ENCODE data around the gene CD47.

DNA sequence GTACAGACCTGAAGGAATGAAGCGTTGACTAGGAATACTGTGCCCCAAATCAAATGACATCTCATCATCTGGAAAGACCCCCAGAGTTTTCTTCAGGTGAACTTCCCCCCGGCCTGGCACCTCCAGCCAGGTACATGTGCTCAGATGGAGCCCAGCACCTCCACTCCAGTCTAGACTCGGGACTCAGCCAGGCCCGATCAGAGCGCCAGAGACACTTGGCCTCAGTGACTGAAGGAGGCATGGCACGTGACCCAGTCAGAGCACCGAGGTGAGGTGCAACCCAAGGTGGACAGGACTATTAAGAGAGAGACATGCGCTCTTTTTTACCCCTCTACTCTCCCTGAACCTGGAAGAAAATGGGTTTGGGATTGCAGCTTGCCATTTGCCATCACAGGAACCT lies 48.5 kb downstream of the CD47 start:
- TF ChIP-seq MTA1 (CRISPR knock-in tag; IDR thresholded peaks at IDR 0.05; ENCODE audit: borderline replicate concordance) (no peak), SMAD3 (CRISPR knock-in tag; IDR thresholded peaks at IDR 0.05) (no peak), EHMT2 (IDR thresholded peaks at IDR 0.05; ENCODE audit: borderline replicate concordance, low read depth, low read length) (no peak), EZH2 (conservative IDR thresholded peaks at IDR 0.05; ENCODE audit: low read depth, low read length) (no peak), HNF4A (CRISPR knock-in tag; IDR thresholded peaks at IDR 0.05) (no peak), KAT8 (CRISPR knock-in tag; IDR thresholded peaks at IDR 0.05) (no peak), POLR2AphosphoS5 (IDR thresholded peaks at IDR 0.05; ENCODE audit: low read depth, low read length) (no peak), POLR2A (IDR thresholded peaks at IDR 0.05; ENCODE audit: insufficient read depth in 1 of 2, low read depth in 2 of 2, low read length in 2 of 2) (no peak), ZNF121 (CRISPR knock-in tag; IDR thresholded peaks at IDR 0.05) (no peak), ZNF333 (CRISPR knock-in tag; IDR thresholded peaks at IDR 0.05; ENCODE audit: borderline replicate concordance) (no peak), BRD4 (CRISPR knock-in tag; IDR thresholded peaks at IDR 0.05) (no peak)
- TF ChIP-seq, protein P1, sequence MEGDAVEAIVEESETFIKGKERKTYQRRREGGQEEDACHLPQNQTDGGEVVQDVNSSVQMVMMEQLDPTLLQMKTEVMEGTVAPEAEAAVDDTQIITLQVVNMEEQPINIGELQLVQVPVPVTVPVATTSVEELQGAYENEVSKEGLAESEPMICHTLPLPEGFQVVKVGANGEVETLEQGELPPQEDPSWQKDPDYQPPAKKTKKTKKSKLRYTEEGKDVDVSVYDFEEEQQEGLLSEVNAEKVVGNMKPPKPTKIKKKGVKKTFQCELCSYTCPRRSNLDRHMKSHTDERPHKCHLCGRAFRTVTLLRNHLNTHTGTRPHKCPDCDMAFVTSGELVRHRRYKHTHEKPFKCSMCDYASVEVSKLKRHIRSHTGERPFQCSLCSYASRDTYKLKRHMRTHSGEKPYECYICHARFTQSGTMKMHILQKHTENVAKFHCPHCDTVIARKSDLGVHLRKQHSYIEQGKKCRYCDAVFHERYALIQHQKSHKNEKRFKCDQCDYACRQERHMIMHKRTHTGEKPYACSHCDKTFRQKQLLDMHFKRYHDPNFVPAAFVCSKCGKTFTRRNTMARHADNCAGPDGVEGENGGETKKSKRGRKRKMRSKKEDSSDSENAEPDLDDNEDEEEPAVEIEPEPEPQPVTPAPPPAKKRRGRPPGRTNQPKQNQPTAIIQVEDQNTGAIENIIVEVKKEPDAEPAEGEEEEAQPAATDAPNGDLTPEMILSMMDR (CRISPR knock-in tag; IDR thresholded peaks at IDR 0.05) = no peak
- TF ChIP-seq, protein P2, sequence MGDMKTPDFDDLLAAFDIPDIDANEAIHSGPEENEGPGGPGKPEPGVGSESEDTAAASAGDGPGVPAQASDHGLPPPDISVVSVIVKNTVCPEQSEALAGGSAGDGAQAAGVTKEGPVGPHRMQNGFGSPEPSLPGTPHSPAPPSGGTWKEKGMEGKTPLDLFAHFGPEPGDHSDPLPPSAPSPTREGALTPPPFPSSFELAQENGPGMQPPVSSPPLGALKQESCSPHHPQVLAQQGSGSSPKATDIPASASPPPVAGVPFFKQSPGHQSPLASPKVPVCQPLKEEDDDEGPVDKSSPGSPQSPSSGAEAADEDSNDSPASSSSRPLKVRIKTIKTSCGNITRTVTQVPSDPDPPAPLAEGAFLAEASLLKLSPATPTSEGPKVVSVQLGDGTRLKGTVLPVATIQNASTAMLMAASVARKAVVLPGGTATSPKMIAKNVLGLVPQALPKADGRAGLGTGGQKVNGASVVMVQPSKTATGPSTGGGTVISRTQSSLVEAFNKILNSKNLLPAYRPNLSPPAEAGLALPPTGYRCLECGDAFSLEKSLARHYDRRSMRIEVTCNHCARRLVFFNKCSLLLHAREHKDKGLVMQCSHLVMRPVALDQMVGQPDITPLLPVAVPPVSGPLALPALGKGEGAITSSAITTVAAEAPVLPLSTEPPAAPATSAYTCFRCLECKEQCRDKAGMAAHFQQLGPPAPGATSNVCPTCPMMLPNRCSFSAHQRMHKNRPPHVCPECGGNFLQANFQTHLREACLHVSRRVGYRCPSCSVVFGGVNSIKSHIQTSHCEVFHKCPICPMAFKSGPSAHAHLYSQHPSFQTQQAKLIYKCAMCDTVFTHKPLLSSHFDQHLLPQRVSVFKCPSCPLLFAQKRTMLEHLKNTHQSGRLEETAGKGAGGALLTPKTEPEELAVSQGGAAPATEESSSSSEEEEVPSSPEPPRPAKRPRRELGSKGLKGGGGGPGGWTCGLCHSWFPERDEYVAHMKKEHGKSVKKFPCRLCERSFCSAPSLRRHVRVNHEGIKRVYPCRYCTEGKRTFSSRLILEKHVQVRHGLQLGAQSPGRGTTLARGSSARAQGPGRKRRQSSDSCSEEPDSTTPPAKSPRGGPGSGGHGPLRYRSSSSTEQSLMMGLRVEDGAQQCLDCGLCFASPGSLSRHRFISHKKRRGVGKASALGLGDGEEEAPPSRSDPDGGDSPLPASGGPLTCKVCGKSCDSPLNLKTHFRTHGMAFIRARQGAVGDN (CRISPR knock-in tag; IDR thresholded peaks at IDR 0.05) = no peak
